Measurements from ENCODE around the gene NT5M.

NT5M gene

GRCh38 chr17:17279316-17279715, 23.9 kb upstream of the NT5M start:
- TF ChIP-seq EZH2phosphoT487 (IDR thresholded peaks at IDR 0.05; ENCODE audit: borderline replicate concordance): no peak
- TF ChIP-seq, protein P1, sequence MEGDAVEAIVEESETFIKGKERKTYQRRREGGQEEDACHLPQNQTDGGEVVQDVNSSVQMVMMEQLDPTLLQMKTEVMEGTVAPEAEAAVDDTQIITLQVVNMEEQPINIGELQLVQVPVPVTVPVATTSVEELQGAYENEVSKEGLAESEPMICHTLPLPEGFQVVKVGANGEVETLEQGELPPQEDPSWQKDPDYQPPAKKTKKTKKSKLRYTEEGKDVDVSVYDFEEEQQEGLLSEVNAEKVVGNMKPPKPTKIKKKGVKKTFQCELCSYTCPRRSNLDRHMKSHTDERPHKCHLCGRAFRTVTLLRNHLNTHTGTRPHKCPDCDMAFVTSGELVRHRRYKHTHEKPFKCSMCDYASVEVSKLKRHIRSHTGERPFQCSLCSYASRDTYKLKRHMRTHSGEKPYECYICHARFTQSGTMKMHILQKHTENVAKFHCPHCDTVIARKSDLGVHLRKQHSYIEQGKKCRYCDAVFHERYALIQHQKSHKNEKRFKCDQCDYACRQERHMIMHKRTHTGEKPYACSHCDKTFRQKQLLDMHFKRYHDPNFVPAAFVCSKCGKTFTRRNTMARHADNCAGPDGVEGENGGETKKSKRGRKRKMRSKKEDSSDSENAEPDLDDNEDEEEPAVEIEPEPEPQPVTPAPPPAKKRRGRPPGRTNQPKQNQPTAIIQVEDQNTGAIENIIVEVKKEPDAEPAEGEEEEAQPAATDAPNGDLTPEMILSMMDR (conservative IDR thresholded peaks at IDR 0.05; ENCODE audit: low read length): no peak
- H3K27me3 ChIP-seq (ENCODE audit: insufficient read depth, low read length, poor library complexity, severe bottlenecking): no peaks in the 10 kb centered on the region
- H3K9me3 ChIP-seq (ENCODE audit: insufficient read depth, low read depth, low read length): no peaks in the 10 kb centered on the region
- H3K4me1 ChIP-seq (ENCODE audit: insufficient read depth, low read length, poor library complexity, severe bottlenecking): peaks cover 35% of the 10 kb centered on the region
- no peaks in the 10 kb centered on the region for H3F3A ChIP-seq (ENCODE audit: low read depth)
- peaks cover 5% of the 10 kb centered on the region; the same call in 1 of the 2 replicates for H3K36me3 ChIP-seq (ENCODE audit: insufficient read depth, low read length)
- H2AFZ ChIP-seq (ENCODE audit: low read length): no peak overlapping the region
- no peaks in the 10 kb centered on the region for H3K9me2 ChIP-seq (replicated peaks; ENCODE audit: low read depth, low read length)
- peak overlapping the region; percentile 92 for H3K4me2 ChIP-seq (ENCODE audit: low read depth, low read length, poor library complexity, severe bottlenecking)
- H3K9ac ChIP-seq (ENCODE audit: low read depth, low read length, poor library complexity, severe bottlenecking): peak overlapping the region; percentile 91
- peaks cover 57% of the 10 kb centered on the region for H3K79me2 ChIP-seq (ENCODE audit: insufficient read depth, low read length)
- peaks cover 50% of the 10 kb centered on the region for H4K20me1 ChIP-seq (ENCODE audit: insufficient read depth, low read length, poor library complexity, severe bottlenecking)
- H3K4me3 ChIP-seq (ENCODE audit: low read length, poor library complexity, severe bottlenecking): peak overlapping the region; percentile 91

- peaks cover 35% of the 10 kb centered on the region for H3K4me1 ChIP-seq (ENCODE audit: insufficient read depth, low read length, poor library complexity, severe bottlenecking)
- peak within 1 kb of the TSS; percentile 91 for H3K9ac ChIP-seq (ENCODE audit: low read depth, low read length, poor library complexity, severe bottlenecking)
- H2AFZ ChIP-seq (ENCODE audit: low read length): peak within 1 kb of the TSS; percentile 89
- H3K4me3 ChIP-seq (ENCODE audit: low read length, poor library complexity, severe bottlenecking): peak within 1 kb of the TSS; percentile 91
- H3K4me2 ChIP-seq (ENCODE audit: low read depth, low read length, poor library complexity, severe bottlenecking): peak within 1 kb of the TSS; percentile 92
- no peaks in the 10 kb centered on the region for H3K9me2 ChIP-seq (replicated peaks; ENCODE audit: low read depth, low read length)
- TF ChIP-seq, protein P1 (conservative IDR thresholded peaks at IDR 0.05; ENCODE audit: low read length): no peak
- H3K79me2 ChIP-seq (ENCODE audit: insufficient read depth, low read length): peaks cover 47% of the 10 kb centered on the region
- no peaks in the 10 kb centered on the region for H3K36me3 ChIP-seq (ENCODE audit: insufficient read depth, low read length)
- no peaks in the 10 kb centered on the region for H3K9me3 ChIP-seq (ENCODE audit: insufficient read depth, low read depth, low read length)
- H3F3A ChIP-seq (ENCODE audit: low read depth): no peaks in the 10 kb centered on the region
- H4K20me1 ChIP-seq (ENCODE audit: insufficient read depth, low read length, poor library complexity, severe bottlenecking): peaks cover 44% of the 10 kb centered on the region
- no peaks in the 10 kb centered on the region for H3K27me3 ChIP-seq (ENCODE audit: insufficient read depth, low read length, poor library complexity, severe bottlenecking)
These were observed 22.3 kb upstream of the NT5M start, which contains the start of gene COPS3 for GRCh38 chr17:17280613-17281549. Gene COPS3 (minus strand): TSS chr17:17281246. CDS start chr17:17281186, 60 bp downstream.

GRCh38 chr17:17285951-17286350, 17.2 kb upstream of the NT5M start:
- H3K79me2 ChIP-seq (ENCODE audit: insufficient read depth, low read length): no peaks in the 10 kb centered on the region
- H2AFZ ChIP-seq (ENCODE audit: low read length): no peak overlapping the region
- no peaks in the 10 kb centered on the region for H4K20me1 ChIP-seq (ENCODE audit: insufficient read depth, low read length, poor library complexity, severe bottlenecking)
- no peaks in the 10 kb centered on the region for H3F3A ChIP-seq (ENCODE audit: low read depth)
- H3K4me3 ChIP-seq (ENCODE audit: low read length, poor library complexity, severe bottlenecking): no peak overlapping the region
- H3K9me2 ChIP-seq (replicated peaks; ENCODE audit: low read depth, low read length): no peaks in the 10 kb centered on the region
- TF ChIP-seq, protein P1 (conservative IDR thresholded peaks at IDR 0.05; ENCODE audit: low read length): no peak
- TF ChIP-seq EZH2phosphoT487 (IDR thresholded peaks at IDR 0.05; ENCODE audit: borderline replicate concordance): no peak
- H3K9me3 ChIP-seq (ENCODE audit: insufficient read depth, low read depth, low read length): no peaks in the 10 kb centered on the region
- no peak overlapping the region for H3K4me2 ChIP-seq (ENCODE audit: low read depth, low read length, poor library complexity, severe bottlenecking)
- no peaks in the 10 kb centered on the region for H3K36me3 ChIP-seq (ENCODE audit: insufficient read depth, low read length)
- H3K27me3 ChIP-seq (ENCODE audit: insufficient read depth, low read length, poor library complexity, severe bottlenecking): no peaks in the 10 kb centered on the region
- H3K9ac ChIP-seq (ENCODE audit: low read depth, low read length, poor library complexity, severe bottlenecking): no peak overlapping the region
- peaks cover 6% of the 10 kb centered on the region for H3K4me1 ChIP-seq (ENCODE audit: insufficient read depth, low read length, poor library complexity, severe bottlenecking)
